NT2/D1 (cell line): ENCODE measurements around the gene FAM170B.

Experiments
- DNase-seq: peaks from one replicate; pipeline ENCODE4 v3.0.0-alpha.2; 2011; ENCODE audit warnings: low read depth, low spot score
- H3K27me3 ChIP-seq: 2 replicates; pipeline ENCODE4 v1.6.0; 2011; ENCODE audit warnings: mild to moderate bottlenecking; ENCODE audit not compliant: insufficient read length, insufficient read depth
- H3K36me3 ChIP-seq: 2 replicates; pipeline ENCODE4 v1.6.1; 2011; ENCODE audit warnings: mild to moderate bottlenecking, low read length, mixed read lengths; ENCODE audit not compliant: insufficient read depth, insufficient read length
- H3K4me1 ChIP-seq: 2 replicates; pipeline ENCODE4 v1.5.1; 2011; ENCODE audit not compliant: insufficient read depth, insufficient read length
- H3K4me3 ChIP-seq: 2 replicates; pipeline ENCODE4 v1.5.1; 2011; ENCODE audit warnings: low read depth; ENCODE audit not compliant: insufficient read length
- H3K9ac ChIP-seq: 2 replicates; pipeline ENCODE4 v1.6.0; 2011; ENCODE audit warnings: low read depth; ENCODE audit not compliant: insufficient read length
- H3K9me3 ChIP-seq: 2 replicates; pipeline ENCODE4 v1.5.1; 2011; ENCODE audit warnings: mild to moderate bottlenecking, low read length; ENCODE audit not compliant: insufficient read depth
- SUZ12 ChIP-seq: IDR thresholded peaks from 2 replicates; pipeline ENCODE4 v1.6.1; 2011; ENCODE audit not compliant: insufficient read length, insufficient read depth; ENCODE audit errors: extremely low read depth
- YY1 ChIP-seq: IDR thresholded peaks from 2 replicates; pipeline ENCODE4 v1.6.1; 2011; ENCODE audit not compliant: insufficient read length, insufficient read depth
- ZNF274 ChIP-seq: IDR thresholded peaks from 2 replicates; pipeline ENCODE4 v1.6.1; 2011; ENCODE audit warnings: mild to moderate bottlenecking, low read depth, low read length

FAM170B gene

DNA sequence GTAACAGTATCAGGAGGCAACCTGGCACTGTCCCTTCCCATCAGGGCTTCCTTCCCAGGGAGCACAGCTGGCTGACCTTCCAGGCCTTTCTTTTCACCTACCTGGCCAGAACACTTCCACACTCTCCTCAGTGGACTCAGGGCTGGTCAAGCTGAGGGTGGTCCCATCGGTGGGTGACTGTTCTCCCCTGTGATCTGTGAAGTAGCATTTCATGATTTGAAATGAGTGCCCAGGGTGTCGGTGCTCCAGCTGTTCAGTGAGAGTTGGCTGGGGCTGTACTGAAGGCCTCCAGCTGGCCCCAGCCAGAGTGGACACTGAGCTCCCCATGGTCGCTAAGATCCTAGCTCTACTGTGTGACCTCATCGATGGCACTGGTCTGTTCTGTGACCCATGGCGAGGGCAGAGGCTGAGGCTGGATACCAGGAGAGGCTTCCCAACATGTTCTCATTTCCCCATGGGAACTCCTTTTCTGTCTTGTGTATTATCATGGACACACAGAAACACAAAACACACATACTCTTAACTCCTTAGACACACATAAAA is at the start of gene FAM170B:
Gene FAM170B, minus strand, starts transcription at position 316 of the 543 bp plus-strand sequence. Its CDS starts 103 bp downstream, at position 213.
- no peak within 1 kb of the TSS for H3K4me3 ChIP-seq
- no peak within 1 kb of the TSS for H3K9ac ChIP-seq
- H3K4me1 ChIP-seq, result no peaks in the 10 kb centered on the region
- H3K27me3 ChIP-seq, result no peaks in the 10 kb centered on the region
- H3K9me3 ChIP-seq, result no peaks in the 10 kb centered on the region
- H3K36me3 ChIP-seq, result no peaks in the 10 kb centered on the region
- no peak for TF ChIP-seq ZNF274
- no peak for TF ChIP-seq SUZ12
- TF ChIP-seq YY1, result no peak
- DNase-seq, result no peak

DNA sequence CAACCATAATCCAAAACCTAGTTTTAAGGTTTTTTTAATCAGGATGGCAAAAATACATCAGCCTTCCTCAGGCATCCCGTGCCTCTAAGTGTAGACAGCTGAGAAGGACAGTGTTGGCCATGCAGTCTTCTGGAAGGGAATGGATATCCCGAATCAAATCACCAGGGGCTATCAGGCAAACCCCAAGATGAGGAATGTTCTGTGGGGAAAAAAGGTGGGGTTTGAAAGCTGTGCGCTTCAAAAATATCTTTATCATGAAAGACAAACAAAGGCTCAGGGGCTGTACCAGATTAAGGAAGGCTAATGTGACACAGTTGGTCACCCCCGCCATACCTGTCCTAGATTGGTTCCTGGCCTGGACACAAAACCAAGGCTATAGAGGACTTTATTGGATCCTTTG is 49.0 kb upstream of the FAM170B start:
- Histone ChIP-seq H3K9me3 (no peaks in the 10 kb centered on the region), H3K27me3 (no peaks in the 10 kb centered on the region), H3K4me3 (no peak overlapping the region), H3K9ac (no peak overlapping the region), H3K36me3 (no peaks in the 10 kb centered on the region), H3K4me1 (no peaks in the 10 kb centered on the region)
- TF ChIP-seq YY1 (no peak), SUZ12 (no peak), ZNF274 (no peak)
- no peak for DNase-seq

DNA sequence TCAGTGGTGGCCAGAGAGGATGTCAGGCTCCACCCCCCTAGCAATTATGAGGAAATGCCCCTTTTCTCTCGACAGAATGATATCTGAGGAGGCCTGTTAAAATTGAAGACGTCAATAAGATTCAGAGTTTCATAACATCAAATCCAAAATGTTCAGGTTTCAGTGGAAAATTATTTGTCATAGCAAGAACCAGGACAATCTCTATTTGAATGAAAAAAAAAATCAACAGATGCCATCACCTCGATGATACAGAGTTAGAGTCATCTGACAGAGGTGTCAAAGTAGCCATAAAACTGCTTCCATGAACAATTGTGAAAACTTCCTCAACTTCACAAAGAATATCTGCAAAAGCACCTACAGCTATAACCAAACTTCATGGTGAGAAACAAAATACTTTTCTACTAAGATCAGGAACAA is 46.6 kb upstream of the FAM170B start:
- Histone ChIP-seq H3K9ac (no peak overlapping the region), H3K4me3 (no peak overlapping the region), H3K4me1 (no peaks in the 10 kb centered on the region), H3K36me3 (no peaks in the 10 kb centered on the region), H3K27me3 (no peaks in the 10 kb centered on the region), H3K9me3 (no peaks in the 10 kb centered on the region)
- no peak for DNase-seq
- no peak for TF ChIP-seq SUZ12
- TF ChIP-seq YY1, result no peak

DNA sequence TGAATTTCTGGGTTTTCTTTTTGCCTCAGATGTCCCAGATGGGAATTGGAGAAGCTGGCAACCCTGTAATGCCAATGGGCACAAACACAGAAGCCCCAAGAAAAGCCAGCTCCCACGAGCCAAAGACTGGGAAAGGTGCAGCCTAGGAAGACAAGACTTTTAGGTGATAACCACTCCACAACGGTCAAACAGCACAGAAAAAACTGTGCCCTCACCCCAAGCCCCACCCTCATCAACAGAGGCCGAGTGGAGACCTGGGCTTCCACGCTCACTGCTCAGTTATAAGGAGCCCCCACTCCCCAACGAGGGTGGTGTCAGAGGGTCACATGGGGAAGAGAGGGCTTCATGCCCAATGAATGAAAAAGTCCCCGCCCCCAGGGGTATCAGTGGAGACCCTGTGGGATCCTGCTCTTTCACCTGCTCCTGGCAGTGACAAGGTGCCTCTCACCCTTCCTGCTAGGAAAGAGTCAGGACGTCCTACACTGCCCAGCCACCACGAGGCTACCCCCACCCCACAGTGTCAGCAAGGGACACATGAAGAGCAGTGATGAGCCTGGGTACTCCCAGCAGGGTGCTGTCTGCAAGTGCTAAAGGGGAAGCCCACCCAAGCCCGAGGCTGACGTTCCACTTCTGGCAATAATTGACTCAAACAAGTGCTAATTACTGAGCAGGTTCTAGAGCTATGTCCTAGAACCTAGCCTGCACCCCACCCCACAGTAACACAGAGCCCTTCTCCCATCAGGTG is 46.0 kb upstream of the FAM170B start:
- no peak for DNase-seq
- TF ChIP-seq YY1 (no peak), SUZ12 (no peak), ZNF274 (no peak)
- H3K9ac ChIP-seq, result no peak overlapping the region
- H3K4me3 ChIP-seq, result no peak overlapping the region
- H3K9me3 ChIP-seq, result no peaks in the 10 kb centered on the region
- H3K4me1 ChIP-seq, result no peaks in the 10 kb centered on the region
- H3K27me3 ChIP-seq, result no peaks in the 10 kb centered on the region
- no peaks in the 10 kb centered on the region for H3K36me3 ChIP-seq

DNA sequence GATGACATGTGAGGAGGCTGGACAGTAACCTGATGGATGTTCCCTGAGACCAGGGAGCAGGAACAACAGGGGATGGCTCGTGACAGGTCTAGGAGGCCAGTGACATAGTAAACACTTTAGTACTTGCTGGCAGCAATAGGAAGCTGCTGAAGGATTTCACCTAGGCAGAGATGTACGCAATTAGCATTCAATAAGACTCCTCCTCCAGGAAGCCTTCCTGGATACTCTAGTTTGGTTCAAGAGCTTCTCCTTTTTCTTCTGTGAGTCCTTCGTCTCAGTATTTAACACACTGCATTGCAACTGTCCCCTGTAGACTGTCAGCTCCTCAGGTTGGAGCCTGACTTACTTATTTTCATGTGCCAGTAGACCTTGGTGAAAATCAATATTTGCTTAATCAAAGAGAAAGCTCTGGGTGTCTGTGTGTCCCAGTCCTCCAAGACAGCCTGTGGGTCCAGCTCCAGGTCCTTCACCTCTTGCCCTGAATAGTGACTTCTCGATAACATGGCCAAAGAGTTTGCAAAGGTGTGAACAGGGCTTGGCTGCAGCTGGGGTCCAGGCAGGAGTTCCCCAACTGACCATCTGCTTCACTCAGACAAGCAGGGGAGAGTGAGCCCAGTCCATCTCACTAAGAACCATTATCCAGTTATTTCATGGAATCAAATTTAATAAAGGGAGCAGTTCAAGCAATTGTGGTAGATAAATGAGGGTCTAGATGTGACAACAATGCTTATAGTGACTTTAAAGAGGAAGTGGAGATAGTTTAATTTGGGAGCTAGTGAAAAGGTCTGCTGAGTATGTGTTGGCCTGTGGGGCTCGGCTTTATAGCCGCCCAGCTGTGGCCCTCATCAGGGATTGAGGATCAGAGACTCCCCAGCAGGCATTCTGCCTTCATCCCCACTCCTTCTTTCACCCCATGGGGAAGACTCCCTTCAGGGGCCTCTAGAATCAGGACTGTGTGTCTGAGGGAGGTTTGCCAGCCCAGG is 45.0 kb upstream of the FAM170B start:
- no peak for TF ChIP-seq SUZ12
- no peak for TF ChIP-seq ZNF274
- no peak for TF ChIP-seq YY1
- DNase-seq, result no peak
- Histone ChIP-seq H3K27me3 (no peaks in the 10 kb centered on the region), H3K36me3 (no peaks in the 10 kb centered on the region), H3K4me3 (no peak overlapping the region), H3K4me1 (peaks cover 1% of the 10 kb centered on the region), H3K9ac (no peak overlapping the region), H3K9me3 (no peaks in the 10 kb centered on the region)

DNA sequence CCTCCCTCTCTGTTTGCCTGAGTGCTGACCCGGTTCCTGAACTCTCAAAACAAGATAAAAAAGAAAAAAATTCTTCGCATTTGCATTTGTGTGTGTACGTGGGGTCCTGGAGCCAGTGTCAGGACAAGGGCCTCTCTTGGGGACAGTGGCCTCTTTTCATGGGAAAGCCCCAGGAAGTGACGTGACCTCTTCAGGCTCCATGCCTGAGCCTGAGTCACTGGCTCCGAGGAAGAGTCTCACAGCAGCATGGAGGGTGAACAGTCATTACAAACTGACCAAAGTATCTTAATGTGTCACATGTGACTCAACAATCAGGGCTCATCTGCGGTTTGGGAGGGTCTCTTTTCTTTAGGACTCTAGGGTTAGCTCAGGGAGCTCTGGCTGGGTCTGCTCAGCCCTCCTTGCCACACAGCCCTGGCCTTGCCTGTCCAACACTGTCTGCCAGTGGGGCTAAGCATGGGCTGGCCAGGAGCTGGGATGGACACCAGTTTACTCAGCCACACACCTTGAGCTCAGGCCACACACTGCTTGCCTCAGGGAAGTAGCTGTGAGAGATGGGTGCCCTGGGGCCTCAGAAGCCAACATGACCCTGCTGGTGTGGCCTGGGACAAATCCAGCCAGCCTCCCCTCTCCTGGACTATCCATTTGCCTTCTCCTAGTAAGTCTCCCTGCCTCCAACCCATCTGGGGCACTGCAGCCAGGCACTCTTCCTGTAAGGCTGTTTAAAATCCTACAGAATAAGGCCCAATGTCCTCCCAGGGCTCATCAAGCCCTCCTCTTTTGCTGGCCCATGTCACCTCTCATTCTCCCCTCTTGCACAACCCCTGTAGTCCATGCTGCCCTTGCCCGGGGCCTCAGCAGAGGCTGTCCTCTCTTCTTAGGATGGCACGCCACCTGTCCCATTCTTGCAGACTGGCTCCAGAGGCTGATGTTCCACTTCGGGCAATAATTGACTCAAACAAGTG is 43.9 kb upstream of the FAM170B start:
- H3K4me3 ChIP-seq, result no peak overlapping the region
- H3K36me3 ChIP-seq, result no peaks in the 10 kb centered on the region
- no peaks in the 10 kb centered on the region for H3K9me3 ChIP-seq
- H3K9ac ChIP-seq, result no peak overlapping the region
- TF ChIP-seq YY1 (no peak), ZNF274 (no peak), SUZ12 (no peak)
- DNase-seq, result no peak
- peaks cover 1% of the 10 kb centered on the region for H3K4me1 ChIP-seq
- no peaks in the 10 kb centered on the region for H3K27me3 ChIP-seq
